PFSK-1 (cell line): ENCODE data around the gene SLC16A7.

Experiments used
- FOXP2 ChIP-seq: optimal IDR thresholded peaks from 2 replicates; pipeline ENCODE3; 2011; ENCODE audit warnings: borderline replicate concordance, control low read depth, inconsistent platforms; ENCODE audit not compliant: insufficient read depth; ENCODE audit errors: extremely low read length, extremely low read depth
- POLR2AphosphoS5 ChIP-seq: IDR thresholded peaks from 2 replicates; pipeline ENCODE4 v1.6.1; 2012; ENCODE audit warnings: low read depth, mild to moderate bottlenecking, control low read depth, low read length, moderate library complexity
- SIN3A ChIP-seq: IDR thresholded peaks from 2 replicates; pipeline ENCODE4 v1.6.1; 2012; ENCODE audit warnings: mild to moderate bottlenecking, low read length, moderate library complexity, borderline replicate concordance; ENCODE audit not compliant: insufficient read depth
- TAF1 ChIP-seq: IDR thresholded peaks from 2 replicates; pipeline ENCODE4 v1.6.1; 2012; ENCODE audit warnings: low read length, control low read depth, borderline replicate concordance; ENCODE audit not compliant: insufficient read depth
- TF ChIP-seq, protein P1 (sequence below), 2 experiments: IDR thresholded peaks; 2 replicates each; pipeline versions ENCODE4 v1.6.1 to v1.8.0; 2011 to 2012; ENCODE audit warnings: low read depth in 2 of 2, low read length in 2 of 2, control low read depth in 1 of 2, inconsistent platforms in 1 of 2, mild to moderate bottlenecking in 1 of 2, moderate library complexity in 1 of 2; ENCODE audit not compliant: insufficient read depth in 1 of 2

DNA sequence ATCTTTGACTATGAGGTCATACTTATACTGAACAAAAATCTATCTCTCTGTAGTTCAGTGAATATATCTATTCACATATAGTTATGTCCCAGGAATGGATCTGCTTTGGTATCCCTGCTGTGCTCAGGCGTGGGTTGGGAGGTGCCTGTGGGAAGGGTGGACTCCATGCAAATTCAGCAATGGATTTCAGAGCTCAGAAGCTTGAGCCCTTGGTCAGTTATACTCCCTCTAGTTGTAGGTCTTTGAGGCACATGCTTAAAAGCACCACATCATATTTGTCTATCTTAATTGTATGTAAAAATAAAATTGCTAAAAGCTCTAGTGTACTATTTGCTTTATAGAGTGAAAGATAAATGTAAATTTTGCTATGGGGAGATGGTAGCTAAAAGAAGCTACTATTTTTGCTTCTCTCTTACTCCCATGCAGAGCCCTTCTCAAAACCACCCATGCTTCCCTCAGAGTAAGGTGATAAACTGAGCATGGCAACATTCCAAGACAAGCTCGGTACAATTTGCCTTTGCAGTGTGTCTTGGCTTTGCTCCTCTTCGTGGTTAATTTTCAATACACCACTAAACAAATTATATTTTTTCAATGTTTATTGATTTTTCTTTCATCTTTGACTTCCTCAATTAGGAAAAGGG is 54.9 kb downstream of the SLC16A7 start:
- TF ChIP-seq SIN3A (no peak), POLR2AphosphoS5 (no peak), TAF1 (no peak), FOXP2 (no peak)
- TF ChIP-seq, protein P1, sequence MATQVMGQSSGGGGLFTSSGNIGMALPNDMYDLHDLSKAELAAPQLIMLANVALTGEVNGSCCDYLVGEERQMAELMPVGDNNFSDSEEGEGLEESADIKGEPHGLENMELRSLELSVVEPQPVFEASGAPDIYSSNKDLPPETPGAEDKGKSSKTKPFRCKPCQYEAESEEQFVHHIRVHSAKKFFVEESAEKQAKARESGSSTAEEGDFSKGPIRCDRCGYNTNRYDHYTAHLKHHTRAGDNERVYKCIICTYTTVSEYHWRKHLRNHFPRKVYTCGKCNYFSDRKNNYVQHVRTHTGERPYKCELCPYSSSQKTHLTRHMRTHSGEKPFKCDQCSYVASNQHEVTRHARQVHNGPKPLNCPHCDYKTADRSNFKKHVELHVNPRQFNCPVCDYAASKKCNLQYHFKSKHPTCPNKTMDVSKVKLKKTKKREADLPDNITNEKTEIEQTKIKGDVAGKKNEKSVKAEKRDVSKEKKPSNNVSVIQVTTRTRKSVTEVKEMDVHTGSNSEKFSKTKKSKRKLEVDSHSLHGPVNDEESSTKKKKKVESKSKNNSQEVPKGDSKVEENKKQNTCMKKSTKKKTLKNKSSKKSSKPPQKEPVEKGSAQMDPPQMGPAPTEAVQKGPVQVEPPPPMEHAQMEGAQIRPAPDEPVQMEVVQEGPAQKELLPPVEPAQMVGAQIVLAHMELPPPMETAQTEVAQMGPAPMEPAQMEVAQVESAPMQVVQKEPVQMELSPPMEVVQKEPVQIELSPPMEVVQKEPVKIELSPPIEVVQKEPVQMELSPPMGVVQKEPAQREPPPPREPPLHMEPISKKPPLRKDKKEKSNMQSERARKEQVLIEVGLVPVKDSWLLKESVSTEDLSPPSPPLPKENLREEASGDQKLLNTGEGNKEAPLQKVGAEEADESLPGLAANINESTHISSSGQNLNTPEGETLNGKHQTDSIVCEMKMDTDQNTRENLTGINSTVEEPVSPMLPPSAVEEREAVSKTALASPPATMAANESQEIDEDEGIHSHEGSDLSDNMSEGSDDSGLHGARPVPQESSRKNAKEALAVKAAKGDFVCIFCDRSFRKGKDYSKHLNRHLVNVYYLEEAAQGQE (IDR thresholded peaks at IDR 0.05; ENCODE audit: insufficient read depth in 1 of 2, low read depth in 2 of 2, low read length in 2 of 2): no peak
